Stimulated activated CD4-positive, alpha-beta T cell treated with anti-CD3 and anti-CD28 coated beads, TNF-alpha, amount 100 ng/mL, for 1 hour (primary cell): ENCODE results near the gene RB1.

Source experiments
- DNase-seq, 3 donors: peaks; one replicate each; pipeline ENCODE4 v3.0.0-alpha.2; 2020; ENCODE audit warnings: low read depth in 3 of 3, low spot score in 1 of 3

Gene RB1

GRCh38 chr13:48303359-48304142 is at the start of gene RB1:
TSS of gene RB1 (plus strand) at chr13:48303751. CDS start at chr13:48303913, 162 bp downstream.
- DNase-seq = peak; percentile 69 to 80 (median 74)

- no peak for DNase-seq
Observed at GRCh38 chr13:48253849-48254248, 49.7 kb upstream of the RB1 start.

GRCh38 chr13:48255090-48255489 is 48.5 kb upstream of the RB1 start:
- DNase-seq = no peak

GRCh38 chr13:48255954-48256353 is 47.6 kb upstream of the RB1 start:
- DNase-seq = no peak

GRCh38 chr13:48258002-48258401 is 45.5 kb upstream of the RB1 start:
- DNase-seq = no peak

GRCh38 chr13:48258430-48258829 is 45.1 kb upstream of the RB1 start:
- no peak for DNase-seq

GRCh38 chr13:48260970-48261369 is 42.6 kb upstream of the RB1 start:
- DNase-seq = no peak

GRCh38 chr13:48263196-48263595 is 40.4 kb upstream of the RB1 start:
- DNase-seq = no peak

GRCh38 chr13:48264058-48264457 is 39.5 kb upstream of the RB1 start:
- DNase-seq = no peak

GRCh38 chr13:48265217-48265815 is 38.2 kb upstream of the RB1 start:
- DNase-seq = no peak

GRCh38 chr13:48266150-48266549 is 37.4 kb upstream of the RB1 start:
- no peak for DNase-seq

- DNase-seq = no peak
Observed at GRCh38 chr13:48266701-48267639, 36.6 kb upstream of the RB1 start.

- no peak for DNase-seq
Observed at GRCh38 chr13:48268019-48268418, 35.5 kb upstream of the RB1 start.

- no peak for DNase-seq
Observed at GRCh38 chr13:48273346-48273745, 30.2 kb upstream of the RB1 start.

- no peak for DNase-seq
Observed at GRCh38 chr13:48275507-48275906, 28.0 kb upstream of the RB1 start.

- no peak for DNase-seq
Observed at GRCh38 chr13:48278806-48279205, 24.7 kb upstream of the RB1 start.

GRCh38 chr13:48281556-48281955 is 22.0 kb upstream of the RB1 start:
- DNase-seq = no peak

GRCh38 chr13:48291730-48292129 is 11.8 kb upstream of the RB1 start:
- DNase-seq = no peak

- DNase-seq = no peak
Observed at GRCh38 chr13:48292650-48293049, 10.9 kb upstream of the RB1 start.

GRCh38 chr13:48294653-48295052 is 8.9 kb upstream of the RB1 start:
- DNase-seq = no peak

- no peak for DNase-seq
Observed at GRCh38 chr13:48295271-48295670, 8.3 kb upstream of the RB1 start.

- no peak for DNase-seq
Observed at GRCh38 chr13:48296528-48296927, 7.0 kb upstream of the RB1 start.
